Caco-2 (cell line): ENCODE data around the gene INO80E. TPM values are rescaled to one million over a fixed set of nuclear protein-coding genes. Genes with fewer than 3 reads are reported as not detected.

ENCODE experiments used
- BruUV-seq: library from RNA; stranded (reverse); fragments of 400-500 nt; replicated peaks from 2 replicates; lab custom pipeline; 2021; lab: Mats Ljungman, UMichigan
- CTCF ChIA-PET: fragments of 300-600 bp; sonication (Branson Sonifier 250); formaldehyde crosslinking; loops from one replicate; lab custom pipeline; 2022; ENCODE audit warnings: antibody characterized with exemption; lab: Charles Lee
- POLR2A ChIA-PET: fragments of 300-600 bp; sonication (Branson Sonifier 250); formaldehyde crosslinking; loops from one replicate; lab custom pipeline; 2022; ENCODE audit warnings: antibody characterized with exemption; lab: Charles Lee
- DNase-seq, 2 experiments: peaks; one replicate each; pipeline versions ENCODE4 v3.0.0 to v3.0.0-alpha.2; 2020 to 2022
- H3K27me3 ChIP-seq: replicated peaks from 2 replicates; pipeline ENCODE4 v1.6.0; 2011; ENCODE audit warnings: low read length; ENCODE audit not compliant: control insufficient read depth, insufficient read depth
- H3K36me3 ChIP-seq: 2 replicates; pipeline ENCODE4 v1.5.1; 2011; ENCODE audit warnings: low read length; ENCODE audit not compliant: control insufficient read depth, insufficient read depth
- H3K4me1 ChIP-seq: fragments of 250-450 bp; sonication (Bioruptor Pico); 2 replicates; pipeline ENCODE4 v1.5.1; 2020; ENCODE audit warnings: mild to moderate bottlenecking
- H3K4me3 ChIP-seq: 2 replicates; pipeline ENCODE4 v1.5.1; 2011; ENCODE audit warnings: low read depth, mild to moderate bottlenecking, control low read depth, low read length
- H3K9me3 ChIP-seq: fragments of 250-450 bp; sonication (Bioruptor Pico); 2 replicates; pipeline ENCODE4 v1.5.1; 2020; ENCODE audit warnings: mild to moderate bottlenecking, moderate library complexity
- H3K27ac Mint-ChIP-seq: one replicate; pipeline ENCODE4 v1.8.0; 2022; ENCODE audit warnings: mixed read lengths; ENCODE audit not compliant: unreplicated experiment
- H3K27me3 Mint-ChIP-seq: one replicate; pipeline ENCODE4 v1.8.0; 2022; ENCODE audit warnings: mixed read lengths; ENCODE audit not compliant: insufficient read depth, unreplicated experiment
- H3K36me3 Mint-ChIP-seq: one replicate; pipeline ENCODE4 v1.8.0; 2022; ENCODE audit warnings: mild to moderate bottlenecking, mixed read lengths; ENCODE audit not compliant: insufficient read depth, unreplicated experiment
- H3K4me1 Mint-ChIP-seq: one replicate; pipeline ENCODE4 v1.8.0; 2022; ENCODE audit warnings: low read depth, mixed read lengths; ENCODE audit not compliant: unreplicated experiment
- H3K4me3 Mint-ChIP-seq: one replicate; pipeline ENCODE4 v1.8.0; 2022; ENCODE audit warnings: mild to moderate bottlenecking, moderate library complexity, mixed read lengths; ENCODE audit not compliant: unreplicated experiment
- H3K9me3 Mint-ChIP-seq: one replicate; pipeline ENCODE4 v1.8.0; 2022; ENCODE audit warnings: mixed read lengths; ENCODE audit not compliant: unreplicated experiment
- CTCF ChIP-seq, 2 experiments: fragments of 200-600 bp in 1 of 2; IDR thresholded peaks; 1 replicate in 1 of 2; 2 replicates in 1 of 2; pipeline versions ENCODE4 v1.5.1 to v1.8.0; 2011 to 2022; ENCODE audit warnings: antibody characterized with exemption in 1 of 2, control low read depth in 1 of 2, inconsistent platforms in 1 of 2, low read depth in 1 of 2, low read length in 1 of 2, mild to moderate bottlenecking in 1 of 2, moderate library complexity in 1 of 2; ENCODE audit not compliant: insufficient read depth in 1 of 2, severe bottlenecking in 1 of 2, unreplicated experiment in 1 of 2
- intact Hi-C: fragments of 100-400 bp; cut with micrococcal nuclease; formaldehyde crosslinking; loops from one replicate; pipeline ENCODE4 v1.10.0; 2022; ENCODE audit not compliant: unreplicated experiment
- total RNA-seq: library from RNA; stranded (reverse); gene quantifications from 2 replicates; pipeline ENCODE4 v1.2.3, GENCODE V29; 2022

INO80E gene
- total RNA-seq, 1 experiment from 2014 or later: 58.8 TPM

GRCh38 chr16:30018731-30019158 is 22.7 kb downstream of the INO80E start:
- Histone ChIP-seq H3K36me3 (no peaks in the 10 kb centered on the region), H3K4me3 (no peak overlapping the region), H3K9me3 (no peaks in the 10 kb centered on the region), H3K27me3 (no peaks in the 10 kb centered on the region), H3K4me1 (no peaks in the 10 kb centered on the region)
- Mint-ChIP-seq H3K27ac (no peak overlapping the region), H3K36me3 (peaks cover 7% of the 10 kb centered on the region), H3K4me1 (no peaks in the 10 kb centered on the region), H3K4me3 (no peak overlapping the region), H3K27me3 (no peaks in the 10 kb centered on the region), H3K9me3 (no peaks in the 10 kb centered on the region)
- intact Hi-C loops: no loop called here
- POLR2A ChIA-PET: no interaction called here
- no TSS peak for BruUV-seq
- CTCF ChIA-PET: no interaction called here
- no peak for TF ChIP-seq CTCF (IDR thresholded peaks at IDR 0.05; ENCODE audit: insufficient read depth in 1 of 2, low read depth in 1 of 2, low read length in 1 of 2, severe bottlenecking in 1 of 2, unreplicated experiment in 1 of 2)
- DNase-seq: no peak

GRCh38 chr16:30022887-30023286 is 26.8 kb downstream of the INO80E start, which contains the start of gene C16orf92:
Gene C16orf92 (plus strand): TSS chr16:30023198. CDS start chr16:30023341, 143 bp downstream.
- Mint-ChIP-seq H3K27me3 (peaks cover 8% of the 10 kb centered on the region), H3K27ac (no peak within 1 kb of the TSS), H3K9me3 (no peaks in the 10 kb centered on the region), H3K36me3 (peaks cover 7% of the 10 kb centered on the region), H3K4me3 (no peak within 1 kb of the TSS), H3K4me1 (peaks cover 4% of the 10 kb centered on the region)
- no peaks in the 10 kb centered on the region for H3K9me3 ChIP-seq
- BruUV-seq: no TSS peak
- H3K4me3 ChIP-seq: no peak within 1 kb of the TSS
- H3K36me3 ChIP-seq: no peaks in the 10 kb centered on the region
- no peak for TF ChIP-seq CTCF (IDR thresholded peaks at IDR 0.05; ENCODE audit: insufficient read depth in 1 of 2, low read depth in 1 of 2, low read length in 1 of 2, severe bottlenecking in 1 of 2, unreplicated experiment in 1 of 2)
- CTCF ChIA-PET: no interaction called here
- no peaks in the 10 kb centered on the region for H3K4me1 ChIP-seq
- intact Hi-C loops: loop anchor here (10.0 kb wide), 1 partner anchor 128 kb away; the partner anchor contains the start of gene SEZ6L2
- no peaks in the 10 kb centered on the region for H3K27me3 ChIP-seq
- POLR2A ChIA-PET: no interaction called here
- DNase-seq: no peak

- no peaks in the 10 kb centered on the region for H3K4me1 ChIP-seq
- no peak for TF ChIP-seq CTCF (IDR thresholded peaks at IDR 0.05; ENCODE audit: insufficient read depth in 1 of 2, low read depth in 1 of 2, low read length in 1 of 2, severe bottlenecking in 1 of 2, unreplicated experiment in 1 of 2)
- ChIA-PET POLR2A (no interaction called here), CTCF (no interaction called here)
- H3K9me3 Mint-ChIP-seq: no peaks in the 10 kb centered on the region
- H3K36me3 Mint-ChIP-seq: peaks cover 7% of the 10 kb centered on the region
- no peak overlapping the region for H3K4me3 Mint-ChIP-seq
- H3K9me3 ChIP-seq: no peaks in the 10 kb centered on the region
- peaks cover 7% of the 10 kb centered on the region for H3K4me1 Mint-ChIP-seq
- DNase-seq: no peak
- H3K27ac Mint-ChIP-seq: no peak overlapping the region
- H3K4me3 ChIP-seq: no peak overlapping the region
- intact Hi-C loops: loop anchor here (10.0 kb wide), 1 partner anchor 129 kb away; the partner anchor contains the start of gene SEZ6L2
- H3K27me3 ChIP-seq: no peaks in the 10 kb centered on the region
- BruUV-seq: no TSS peak
- H3K36me3 ChIP-seq: no peaks in the 10 kb centered on the region
- peaks cover 11% of the 10 kb centered on the region for H3K27me3 Mint-ChIP-seq
These were observed 27.5 kb downstream of the INO80E start for GRCh38 chr16:30023586-30023985.
